ENCODE measurements around the gene TAS2R41. TPM values are rescaled to one million over a fixed set of nuclear protein-coding genes. Genes with fewer than 3 reads are reported as not detected.

The TAS2R41 gene
- total and polyA plus RNA-seq, 2 of the 4 experiments (the other 2 are of a cell fraction): not detected

GRCh38 chr7:143514487-143514886 lies 36.8 kb downstream of the TAS2R41 start:
- Histone ChIP-seq H3K4ac (ENCODE audit: low read depth, low read length) (no peak overlapping the region), H3K9me3 (ENCODE audit: control insufficient read depth, insufficient read depth, low read length) (no peaks in the 10 kb centered on the region), H3K4me3 (ENCODE audit: insufficient read depth, low read depth, low read length) (no peak overlapping the region), H2AK5ac (ENCODE audit: low read depth, low read length) (no peak overlapping the region), H4K8ac (ENCODE audit: low read depth in 2 of 2, low read length in 2 of 2) (no peak overlapping the region), H3K9me1 (ENCODE audit: insufficient read depth, low read length) (no peaks in the 10 kb centered on the region), H2BK5ac (ENCODE audit: low read depth, low read length, poor library complexity, severe bottlenecking) (no peak overlapping the region), H3K36me3 (ENCODE audit: control insufficient read depth, insufficient read depth, low read length) (no peaks in the 10 kb centered on the region), H4K20me1 (ENCODE audit: insufficient read depth, low read length) (no peaks in the 10 kb centered on the region), H2BK20ac (ENCODE audit: low read depth, low read length) (no peak overlapping the region), H3K4me2 (ENCODE audit: low read depth, low read length) (no peak overlapping the region), H2BK120ac (ENCODE audit: low read depth, low read length) (no peak overlapping the region), H2AK9ac (replicated peaks; ENCODE audit: low read depth, low read length, poor library complexity) (no peak overlapping the region), H3K27ac (ENCODE audit: insufficient read depth, low read length) (no peak overlapping the region), H2AFZ (replicated peaks; ENCODE audit: low read length, poor library complexity) (no peak overlapping the region), H4K5ac (ENCODE audit: low read depth, low read length) (no peak overlapping the region), H3K4me1 (ENCODE audit: control insufficient read depth, insufficient read depth, low read length) (peaks cover 6% of the 10 kb centered on the region; the same call in 1 of the 2 replicates), H4K91ac (ENCODE audit: insufficient read depth, low read depth, low read length) (no peak overlapping the region), H3K14ac (replicated peaks; ENCODE audit: low read depth, low read length) (no peak overlapping the region), H3K23ac (ENCODE audit: low read depth, low read length) (no peak overlapping the region), H3K9ac (ENCODE audit: low read depth, low read length) (no peak overlapping the region), H2BK15ac (ENCODE audit: low read depth, low read length) (no peak overlapping the region), H3K56ac (ENCODE audit: extremely low read depth, insufficient read depth, low read length) (no peak overlapping the region), H3K27me3 (ENCODE audit: control insufficient read depth, insufficient read depth, low read length) (peaks cover 9% of the 10 kb centered on the region), H3K79me1 (ENCODE audit: low read depth in 1 of 2, low read length in 2 of 2) (no peaks in the 10 kb centered on the region), H3K18ac (ENCODE audit: low read depth, low read length) (no peak overlapping the region)
- TF ChIP-seq, protein P1, sequence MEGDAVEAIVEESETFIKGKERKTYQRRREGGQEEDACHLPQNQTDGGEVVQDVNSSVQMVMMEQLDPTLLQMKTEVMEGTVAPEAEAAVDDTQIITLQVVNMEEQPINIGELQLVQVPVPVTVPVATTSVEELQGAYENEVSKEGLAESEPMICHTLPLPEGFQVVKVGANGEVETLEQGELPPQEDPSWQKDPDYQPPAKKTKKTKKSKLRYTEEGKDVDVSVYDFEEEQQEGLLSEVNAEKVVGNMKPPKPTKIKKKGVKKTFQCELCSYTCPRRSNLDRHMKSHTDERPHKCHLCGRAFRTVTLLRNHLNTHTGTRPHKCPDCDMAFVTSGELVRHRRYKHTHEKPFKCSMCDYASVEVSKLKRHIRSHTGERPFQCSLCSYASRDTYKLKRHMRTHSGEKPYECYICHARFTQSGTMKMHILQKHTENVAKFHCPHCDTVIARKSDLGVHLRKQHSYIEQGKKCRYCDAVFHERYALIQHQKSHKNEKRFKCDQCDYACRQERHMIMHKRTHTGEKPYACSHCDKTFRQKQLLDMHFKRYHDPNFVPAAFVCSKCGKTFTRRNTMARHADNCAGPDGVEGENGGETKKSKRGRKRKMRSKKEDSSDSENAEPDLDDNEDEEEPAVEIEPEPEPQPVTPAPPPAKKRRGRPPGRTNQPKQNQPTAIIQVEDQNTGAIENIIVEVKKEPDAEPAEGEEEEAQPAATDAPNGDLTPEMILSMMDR (conservative IDR thresholded peaks at IDR 0.05; ENCODE audit: low read depth, low read length): no peak
- TF ChIP-seq CHD1 (IDR thresholded peaks at IDR 0.05; ENCODE audit: low read depth, low read length) (no peak), POLR2A (IDR thresholded peaks at IDR 0.05; ENCODE audit: low read depth, low read length) (no peak), MAZ (IDR thresholded peaks at IDR 0.05; ENCODE audit: borderline replicate concordance, low read depth, low read length) (no peak), NFE2L2 (IDR thresholded peaks at IDR 0.05; ENCODE audit: low read depth, low read length) (no peak), ELK1 (IDR thresholded peaks at IDR 0.05; ENCODE audit: borderline replicate concordance, low read depth, low read length) (no peak), MXI1 (IDR thresholded peaks at IDR 0.05; ENCODE audit: borderline replicate concordance, low read depth, low read length) (no peak), SMC3 (IDR thresholded peaks at IDR 0.05; ENCODE audit: low read depth, low read length) (no peak), CEBPB (IDR thresholded peaks at IDR 0.05; ENCODE audit: low read depth, low read length) (no peak), RAD21 (IDR thresholded peaks at IDR 0.05; ENCODE audit: low read length) (no peak), FOS (IDR thresholded peaks at IDR 0.05; ENCODE audit: low read depth, low read length) (no peak), USF2 (IDR thresholded peaks at IDR 0.05; ENCODE audit: low read depth, low read length) (no peak), RCOR1 (IDR thresholded peaks at IDR 0.05; ENCODE audit: insufficient replicate concordance, low read length) (no peak), MAFK (IDR thresholded peaks at IDR 0.05; ENCODE audit: low read depth, low read length) (no peak), RFX5 (IDR thresholded peaks at IDR 0.05; ENCODE audit: low read depth, low read length) (no peak), BHLHE40 (IDR thresholded peaks at IDR 0.05; ENCODE audit: low read depth, low read length) (no peak)
- DNase-seq (no peak), ATAC-seq (ENCODE audit: low read depth) (no peak)
- ChIA-PET POLR2A (ENCODE audit: unreplicated experiment) (no interaction called here), CTCF (no interaction called here)
- dilution Hi-C loops (cut with HindIII; ENCODE audit: low sequenced_read_pairs, unreplicated experiment) (no loop called here), intact Hi-C loops (cut with micrococcal nuclease) (no loop called here), in situ Hi-C loops (cut with MboI; ENCODE audit: low sequenced_read_pairs) (no loop called here)
- WGBS, 2 experiments (ENCODE audit: extremely low coverage in 2 of 2, insufficient read length in 1 of 2): no CpG with 5 or more reads among the region's 2 CpGs
- no TSS peak for BruUV-seq (replicated peaks)

All from IMR-90 (cell line).